DND-41 (cell line): ENCODE results near the gene RPL11.
"Not testable (repeated sequence)": the region's sequence is repeated elsewhere in the genome, so short reads cannot be mapped to it uniquely, and the experiment has no call there.

Experiments used
- CTCF ChIP-seq: IDR thresholded peaks from 2 replicates; pipeline ENCODE4 v1.5.1; 2012; ENCODE audit warnings: borderline replicate concordance, low read length, moderate library complexity, mild to moderate bottlenecking; ENCODE audit not compliant: poor library complexity, severe bottlenecking; ENCODE audit errors: extremely low read depth
- EZH2 ChIP-seq: IDR thresholded peaks from 3 replicates; pipeline ENCODE4 v1.6.1; 2012; ENCODE audit warnings: borderline replicate concordance, low read depth, mild to moderate bottlenecking, moderate library complexity, low read length, inconsistent platforms; ENCODE audit not compliant: severe bottlenecking

GRCh38 chr1:23685197-23685596 is 6.4 kb upstream of the RPL11 start:
- TF ChIP-seq CTCF, EZH2: not testable (repeated sequence)
